Measurements from ENCODE around the gene MACROD1. TPM values are rescaled to one million over a fixed set of nuclear protein-coding genes. Genes with fewer than 3 reads are reported as not detected.

The MACROD1 gene
- total and polyA plus RNA-seq, 2 donors (not counting 3 experiments of a cell fraction or from before 2014, with no cell fraction given), result 11.0 to 16.2 TPM

DNA sequence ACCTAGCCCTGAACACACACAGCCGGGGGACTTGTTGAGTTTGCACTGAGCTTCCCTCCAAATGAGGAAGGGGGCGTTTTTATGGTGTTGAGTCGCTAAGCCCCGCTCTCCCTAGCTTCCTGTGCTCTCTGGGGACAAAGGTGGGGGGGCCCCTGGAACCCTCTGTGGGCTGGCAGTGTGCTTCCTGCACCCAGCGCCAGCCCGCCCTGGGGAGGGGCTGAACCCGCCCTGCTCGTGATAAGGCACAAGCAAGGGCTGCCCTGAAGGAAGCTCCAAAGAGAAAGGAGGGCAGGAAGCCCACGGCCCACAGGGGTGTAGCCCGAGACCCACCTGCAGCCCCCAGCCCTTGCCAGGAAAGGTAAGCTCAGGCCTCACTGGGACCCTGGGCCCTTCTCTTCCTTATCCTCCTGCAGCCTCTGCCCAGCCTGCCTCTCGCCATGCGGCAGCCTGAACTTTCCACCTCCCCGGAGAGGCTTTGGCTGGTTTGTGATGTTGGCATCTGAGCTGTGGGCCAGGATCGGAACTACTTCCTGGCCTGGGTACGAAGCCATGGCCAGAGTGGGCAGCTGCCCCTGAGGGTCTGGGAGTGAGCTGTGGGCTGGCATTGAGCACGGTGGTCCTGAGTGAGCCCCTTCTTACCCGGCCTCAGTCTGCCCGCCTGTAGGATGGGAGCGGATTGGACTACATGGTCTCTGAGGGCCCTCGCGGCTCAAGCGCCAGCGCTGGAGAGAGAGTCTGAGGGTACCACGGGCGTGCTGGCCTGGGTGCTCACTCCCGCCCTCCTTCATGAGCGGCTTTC lies 40.7 kb upstream of the MACROD1 start, which contains the start of gene FERMT3:
FERMT3 (plus strand) TSS at position 265 of the 799 bp plus-strand sequence. CDS start 644 bp downstream, outside the sequence.
- no peak within 1 kb of the TSS for H2AFZ ChIP-seq (ENCODE audit: low read depth, low read length)
- H4K20me1 ChIP-seq (replicated peaks; ENCODE audit: control insufficient read depth, extremely low read depth, insufficient read depth, low read length), result no peaks in the 10 kb centered on the region
- no peaks in the 10 kb centered on the region for H3K9me1 ChIP-seq (replicated peaks; ENCODE audit: control insufficient read depth, extremely low read depth, insufficient read depth, low read length)
- TSS peak; percentile 80 for BruUV-seq (replicated peaks)
- H3K9me3 ChIP-seq (replicated peaks; ENCODE audit: control insufficient read depth, insufficient read depth, low read length), result no peaks in the 10 kb centered on the region
- peak within 1 kb of the TSS; percentile 71 for H3K9ac ChIP-seq (replicated peaks; ENCODE audit: extremely low read depth, insufficient read depth, low read length)
- peak within 1 kb of the TSS; percentile 75 for H3K4me2 ChIP-seq (ENCODE audit: insufficient read depth, low read length)
- peak; percentile 70 for FAIRE-seq
- H3K79me2 ChIP-seq (ENCODE audit: control insufficient read depth, insufficient read depth, low read length), result peaks cover 12% of the 10 kb centered on the region
- dilution Hi-C loops (cut with MboI; ENCODE audit: extremely low pct_ligation_motif_present, low sequenced_read_pairs) (no loop called here), intact Hi-C loops (cut with micrococcal nuclease) (loop anchor here (1.0 kb wide), 4 partner anchors 20 to 35 kb away; partner anchors contain the start of genes DNAJC4, FKBP2, NUDT22 and STIP1)
- peak within 1 kb of the TSS; percentile 18 to 42 (median 19) for H3K4me3 ChIP-seq (replicated peaks in 1 of 3; ENCODE audit: insufficient read depth in 1 of 3, low read depth in 1 of 3, low read length in 3 of 3)
- TF ChIP-seq POLR2A (IDR thresholded peaks at IDR 0.05; ENCODE audit: low read depth, low read length) (peak; percentile 45), MYC (IDR thresholded peaks at IDR 0.05; ENCODE audit: low read depth, low read length) (no peak), POLR2AphosphoS5 (IDR thresholded peaks at IDR 0.05; ENCODE audit: insufficient read depth, low read depth, low read length) (peak; percentile 12)
- DNase-seq (ENCODE audit: low read depth, low spot score), result no peak
- ChIA-PET CTCF (interaction anchor here (0.7 to 11.5 kb wide), 15 partner anchors 10 to 147 kb away, joined by 3 to 413 read pairs (median 10); partner anchors contain the start of genes CATSPERZ, ESRRA, NUDT22 and PLCB3), POLR2A (interaction anchor here (0.6 to 1.6 kb wide), 3 partner anchors 21 to 94 kb away, joined by 5 to 6 read pairs (median 5); partner anchors contain the start of gene STIP1)
- peaks cover 34% of the 10 kb centered on the region for H3K4me1 ChIP-seq (ENCODE audit: control insufficient read depth, extremely low read depth, insufficient read depth, low read length)
- H3K27me3 ChIP-seq (ENCODE audit: control insufficient read depth in 2 of 2, insufficient read depth in 2 of 2, low read length in 2 of 2), result no peaks in the 10 kb centered on the region
- H3K27ac ChIP-seq (ENCODE audit: insufficient read depth, low read depth, low read length), result peak within 1 kb of the TSS; percentile 91
- peaks cover 10 to 22% of the 10 kb centered on the region in 2 experiments for H3K36me3 ChIP-seq (ENCODE audit: control insufficient read depth in 2 of 2, extremely low read depth in 1 of 2, insufficient read depth in 2 of 2, low read length in 2 of 2)

DNA sequence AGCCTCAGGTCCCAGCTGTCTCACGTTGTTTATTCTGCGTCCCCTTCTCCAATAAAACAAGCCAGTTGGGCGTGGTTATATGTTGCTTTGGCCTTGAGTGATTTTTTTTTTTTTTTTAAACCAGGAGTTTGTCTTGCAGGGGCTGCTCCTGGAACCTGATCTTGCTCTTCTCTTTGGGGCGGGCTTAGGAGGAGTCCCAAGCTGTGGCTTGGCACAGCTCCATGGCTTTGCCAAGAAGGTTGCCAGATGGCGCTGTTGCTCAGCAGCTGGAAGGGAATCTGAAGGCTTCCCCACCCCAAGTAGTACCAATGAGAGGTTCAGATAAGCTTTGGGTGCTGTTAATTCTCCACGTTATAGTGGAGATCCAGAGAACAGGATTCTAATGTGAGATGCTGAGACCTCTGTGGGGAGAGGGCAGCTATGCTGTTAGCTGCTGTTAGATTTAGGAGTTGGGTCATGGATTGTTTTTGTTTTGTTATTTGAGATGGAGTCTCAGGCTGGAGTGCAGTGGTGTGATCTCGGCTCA lies 38.6 kb upstream of the MACROD1 start:
- POLR2A ChIA-PET, result interaction anchor here (0.6 to 1.2 kb wide), 5 partner anchors 19 to 1318 kb away, joined by 3 to 4 read pairs (median 3); partner anchors contain the start of gene STIP1
- CTCF ChIA-PET, result interaction anchor here (0.6 to 11.5 kb wide), 38 partner anchors 8 to 450 kb away, joined by 3 to 413 read pairs (median 7); partner anchors contain the start of genes BAD, CATSPERZ, DNAJC4 and ESRRA
- Histone ChIP-seq H3K9me3 (replicated peaks; ENCODE audit: control insufficient read depth, insufficient read depth, low read length) (no peaks in the 10 kb centered on the region), H3K79me2 (ENCODE audit: control insufficient read depth, insufficient read depth, low read length) (peaks cover 12% of the 10 kb centered on the region), H4K20me1 (replicated peaks; ENCODE audit: control insufficient read depth, extremely low read depth, insufficient read depth, low read length) (no peaks in the 10 kb centered on the region), H3K9me1 (replicated peaks; ENCODE audit: control insufficient read depth, extremely low read depth, insufficient read depth, low read length) (no peaks in the 10 kb centered on the region), H3K4me1 (ENCODE audit: control insufficient read depth, extremely low read depth, insufficient read depth, low read length) (peaks cover 34% of the 10 kb centered on the region), H3K27me3 (ENCODE audit: control insufficient read depth in 2 of 2, insufficient read depth in 2 of 2, low read length in 2 of 2) (no peaks in the 10 kb centered on the region), H3K9ac (replicated peaks; ENCODE audit: extremely low read depth, insufficient read depth, low read length) (no peak overlapping the region), H3K27ac (ENCODE audit: insufficient read depth, low read depth, low read length) (no peak overlapping the region), H3K36me3 (ENCODE audit: control insufficient read depth in 2 of 2, extremely low read depth in 1 of 2, insufficient read depth in 2 of 2, low read length in 2 of 2) (peaks cover 14 to 32% of the 10 kb centered on the region in 2 experiments), H2AFZ (ENCODE audit: low read depth, low read length) (no peak overlapping the region), H3K4me3 (replicated peaks in 1 of 3; ENCODE audit: insufficient read depth in 1 of 3, low read depth in 1 of 3, low read length in 3 of 3) (no peak overlapping the region), H3K4me2 (ENCODE audit: insufficient read depth, low read length) (no peak overlapping the region)
- intact Hi-C loops (cut with micrococcal nuclease) (loop anchor here (1.0 kb wide), 2 partner anchors 66 to 97 kb away; no protein-coding TSS in a partner anchor), dilution Hi-C loops (cut with MboI; ENCODE audit: extremely low pct_ligation_motif_present, low sequenced_read_pairs) (no loop called here)
- FAIRE-seq (peak; percentile 95), DNase-seq (ENCODE audit: low read depth, low spot score) (peak; percentile 90)
- TF ChIP-seq GATA2 (IDR thresholded peaks at IDR 0.05; ENCODE audit: insufficient read depth, insufficient read length, low read depth, low read length) (no peak), POLR2A (IDR thresholded peaks at IDR 0.05; ENCODE audit: low read depth, low read length) (peak; percentile 27), JUN (IDR thresholded peaks at IDR 0.05; ENCODE audit: borderline replicate concordance, insufficient read depth, insufficient read length, low read depth) (no peak), MYC (IDR thresholded peaks at IDR 0.05; ENCODE audit: low read depth, low read length) (no peak), EZH2 (IDR thresholded peaks at IDR 0.05; ENCODE audit: borderline replicate concordance, low read depth, low read length, severe bottlenecking) (no peak), FOS (IDR thresholded peaks at IDR 0.05; ENCODE audit: borderline replicate concordance, insufficient read depth, low read length) (no peak), POLR2AphosphoS5 (IDR thresholded peaks at IDR 0.05; ENCODE audit: insufficient read depth, low read depth, low read length) (peak; percentile 70)
- TF ChIP-seq, protein P1, sequence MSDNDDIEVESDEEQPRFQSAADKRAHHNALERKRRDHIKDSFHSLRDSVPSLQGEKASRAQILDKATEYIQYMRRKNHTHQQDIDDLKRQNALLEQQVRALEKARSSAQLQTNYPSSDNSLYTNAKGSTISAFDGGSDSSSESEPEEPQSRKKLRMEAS (IDR thresholded peaks at IDR 0.05; ENCODE audit: insufficient read depth, insufficient read length), result no peak
- TF ChIP-seq, protein P2, sequence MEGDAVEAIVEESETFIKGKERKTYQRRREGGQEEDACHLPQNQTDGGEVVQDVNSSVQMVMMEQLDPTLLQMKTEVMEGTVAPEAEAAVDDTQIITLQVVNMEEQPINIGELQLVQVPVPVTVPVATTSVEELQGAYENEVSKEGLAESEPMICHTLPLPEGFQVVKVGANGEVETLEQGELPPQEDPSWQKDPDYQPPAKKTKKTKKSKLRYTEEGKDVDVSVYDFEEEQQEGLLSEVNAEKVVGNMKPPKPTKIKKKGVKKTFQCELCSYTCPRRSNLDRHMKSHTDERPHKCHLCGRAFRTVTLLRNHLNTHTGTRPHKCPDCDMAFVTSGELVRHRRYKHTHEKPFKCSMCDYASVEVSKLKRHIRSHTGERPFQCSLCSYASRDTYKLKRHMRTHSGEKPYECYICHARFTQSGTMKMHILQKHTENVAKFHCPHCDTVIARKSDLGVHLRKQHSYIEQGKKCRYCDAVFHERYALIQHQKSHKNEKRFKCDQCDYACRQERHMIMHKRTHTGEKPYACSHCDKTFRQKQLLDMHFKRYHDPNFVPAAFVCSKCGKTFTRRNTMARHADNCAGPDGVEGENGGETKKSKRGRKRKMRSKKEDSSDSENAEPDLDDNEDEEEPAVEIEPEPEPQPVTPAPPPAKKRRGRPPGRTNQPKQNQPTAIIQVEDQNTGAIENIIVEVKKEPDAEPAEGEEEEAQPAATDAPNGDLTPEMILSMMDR (IDR thresholded peaks at IDR 0.05; ENCODE audit: extremely low read depth in 1 of 2, insufficient read depth in 1 of 2, low read depth in 1 of 2, low read length in 2 of 2), result peak; percentile 82 to 84
- BruUV-seq (replicated peaks), result no TSS peak

All from endothelial cell of umbilical vein (primary cell).